MM.1S (cell line): ENCODE results near the gene HTR2B.

Experiments used
- EZH2phosphoT487 ChIP-seq: fragments of 300-600 bp; sonication (generic); IDR thresholded peaks from 2 replicates; pipeline ENCODE4 v1.6.1; 2018; ENCODE audit warnings: antibody characterized with exemption, low read length
- TF ChIP-seq, protein P1 (sequence below): fragments of 300-600 bp; sonication (generic); IDR thresholded peaks from 2 replicates; pipeline ENCODE4 v1.5.1; 2016; ENCODE audit warnings: antibody characterized with exemption, low read length, mixed read lengths

DNA sequence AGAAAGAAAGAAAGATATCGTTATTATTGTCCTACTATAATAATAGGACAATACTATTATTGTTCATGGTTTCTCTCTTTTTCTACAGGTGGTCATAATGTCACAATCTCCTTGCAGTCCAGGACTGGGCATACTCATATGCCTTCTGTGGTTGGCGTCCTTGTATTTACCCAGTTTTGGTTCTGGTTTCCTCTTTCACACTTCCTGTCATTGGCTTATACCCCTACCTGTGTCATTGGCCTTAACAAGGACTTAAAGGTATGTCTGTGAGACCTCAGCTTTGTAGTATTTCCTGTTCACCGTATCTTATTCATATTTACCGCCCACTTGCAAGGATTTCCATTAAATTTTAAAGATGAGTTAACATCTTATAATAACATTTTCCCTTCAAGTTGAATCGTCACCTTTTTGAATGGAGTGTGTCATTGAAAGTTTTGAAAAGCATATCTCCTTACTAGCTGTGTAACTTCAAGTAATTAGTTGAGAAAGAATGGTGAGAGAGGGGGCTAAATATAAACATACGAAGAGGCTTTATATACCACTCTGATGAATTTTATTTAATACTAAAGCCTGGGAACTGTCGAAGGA is 36.5 kb upstream of the HTR2B start:
- no peak for TF ChIP-seq EZH2phosphoT487
- TF ChIP-seq, protein P1, sequence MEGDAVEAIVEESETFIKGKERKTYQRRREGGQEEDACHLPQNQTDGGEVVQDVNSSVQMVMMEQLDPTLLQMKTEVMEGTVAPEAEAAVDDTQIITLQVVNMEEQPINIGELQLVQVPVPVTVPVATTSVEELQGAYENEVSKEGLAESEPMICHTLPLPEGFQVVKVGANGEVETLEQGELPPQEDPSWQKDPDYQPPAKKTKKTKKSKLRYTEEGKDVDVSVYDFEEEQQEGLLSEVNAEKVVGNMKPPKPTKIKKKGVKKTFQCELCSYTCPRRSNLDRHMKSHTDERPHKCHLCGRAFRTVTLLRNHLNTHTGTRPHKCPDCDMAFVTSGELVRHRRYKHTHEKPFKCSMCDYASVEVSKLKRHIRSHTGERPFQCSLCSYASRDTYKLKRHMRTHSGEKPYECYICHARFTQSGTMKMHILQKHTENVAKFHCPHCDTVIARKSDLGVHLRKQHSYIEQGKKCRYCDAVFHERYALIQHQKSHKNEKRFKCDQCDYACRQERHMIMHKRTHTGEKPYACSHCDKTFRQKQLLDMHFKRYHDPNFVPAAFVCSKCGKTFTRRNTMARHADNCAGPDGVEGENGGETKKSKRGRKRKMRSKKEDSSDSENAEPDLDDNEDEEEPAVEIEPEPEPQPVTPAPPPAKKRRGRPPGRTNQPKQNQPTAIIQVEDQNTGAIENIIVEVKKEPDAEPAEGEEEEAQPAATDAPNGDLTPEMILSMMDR: no peak
